ENCODE data around the gene GCH1.
A peak's percentile ranks its signal among the peaks of the same experiment; 100 is the strongest.

DNA sequence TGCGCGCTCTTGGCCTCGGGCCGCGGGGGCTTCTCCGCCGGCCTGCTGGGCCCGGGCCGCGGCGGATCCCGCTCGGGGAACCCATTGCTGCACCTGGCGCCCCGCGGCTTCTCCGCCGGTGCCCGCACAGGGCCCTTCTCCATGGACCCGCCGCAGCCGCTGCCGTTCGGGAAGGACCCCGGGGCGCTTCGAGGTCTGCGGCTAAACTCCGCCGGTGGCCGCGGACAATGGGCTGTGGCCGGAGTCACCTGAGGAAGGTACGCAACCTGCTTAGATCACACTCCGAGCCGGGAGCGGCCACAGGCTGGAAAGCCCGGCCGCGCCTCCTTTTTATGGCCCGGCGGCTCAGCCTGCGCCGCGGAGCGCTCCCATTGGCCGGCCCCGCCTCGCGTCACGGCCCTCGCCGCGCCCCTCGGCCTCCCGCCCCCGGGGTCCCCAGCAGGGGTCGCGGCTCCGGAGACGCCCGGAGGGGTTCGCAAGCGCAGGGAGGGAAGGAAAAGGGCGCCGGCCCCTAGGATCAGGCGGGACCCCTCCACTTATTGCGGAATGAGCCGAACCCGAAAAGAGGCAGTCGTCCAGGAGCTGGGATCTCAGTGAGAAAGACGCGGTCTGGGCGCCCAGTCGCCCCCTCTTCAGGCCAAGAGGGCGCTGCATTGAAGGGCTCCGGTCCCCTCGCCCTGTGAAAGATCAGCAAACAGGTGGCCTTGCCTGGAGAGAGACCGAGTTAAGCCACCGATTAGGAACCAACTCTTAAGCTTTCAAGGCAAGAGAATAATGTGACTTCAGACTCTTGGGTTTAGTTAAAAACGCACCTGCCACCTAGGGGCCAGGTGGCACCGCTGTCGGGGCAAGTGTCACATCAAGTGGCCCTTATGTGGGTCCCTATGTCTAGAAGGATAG, at the start of gene GCH1:
- TF ChIP-seq CTCF (IDR thresholded peaks at IDR 0.05; ENCODE audit: insufficient read depth, low read length) (peak; percentile 1), POLR2AphosphoS5 (IDR thresholded peaks at IDR 0.05; ENCODE audit: low read depth) (no peak), GABPA (IDR thresholded peaks at IDR 0.05; ENCODE audit: low read depth) (no peak)

Data from HL-60 (cell line).